Lower leg skin (tissue), 4 donors: ENCODE results near the gene PTPRN. TPM values are rescaled to one million over a fixed set of nuclear protein-coding genes. Genes with fewer than 3 reads are reported as not detected.

Experiments used
- DNase-seq, 2 donors: peaks; one replicate each; pipeline ENCODE4 v3.0.0-alpha.2; 2019; ENCODE audit warnings: low spot score in 2 of 2
- H3K4me3 ChIP-seq: fragments of 200-600 bp; sonication (generic); 2 replicates; pipeline ENCODE4 v1.5.1; 2017; ENCODE audit warnings: mild to moderate bottlenecking, low read depth; ENCODE audit not compliant: poor library complexity, severe bottlenecking
- POLR2A ChIP-seq, 2 donors: fragments of 450-650 bp; IDR thresholded peaks; one replicate each; pipeline ENCODE4 v1.6.1; 2016 to 2017; ENCODE audit warnings: antibody characterized with exemption in 2 of 2, mild to moderate bottlenecking in 1 of 2, moderate library complexity in 1 of 2
- WGBS, 2 donors: methylation state at CpG; one replicate each; pipeline ENCODE4 v1.1.5; 2018; 5-methylcytosine and 5-hydroxymethylcytosine counted together
- intact Hi-C: fragments of 100-400 bp; cut with DNase I; formaldehyde crosslinking; loops from one replicate; pipeline ENCODE4 v1.15.0; 2023; ENCODE audit warnings: low total_unique reads
- total RNA-seq, 4 donors: library from RNA; depleted of rRNA; stranded (reverse); fragments of >200 nt; gene quantifications; one replicate each; pipeline ENCODE4 v1.1.0, GENCODE V29; 2016
- TF ChIP-seq, protein P1 (sequence below), 3 donors: fragments of 450-650 bp; IDR thresholded peaks; one replicate each; pipeline ENCODE4 v1.5.1; 2016; ENCODE audit warnings: antibody characterized with exemption in 3 of 3, mild to moderate bottlenecking in 3 of 3, moderate library complexity in 2 of 3

Gene PTPRN
- total RNA-seq: under 1 TPM in 1 of 4 donors, not detected in 3; 0.23 TPM

DNA sequence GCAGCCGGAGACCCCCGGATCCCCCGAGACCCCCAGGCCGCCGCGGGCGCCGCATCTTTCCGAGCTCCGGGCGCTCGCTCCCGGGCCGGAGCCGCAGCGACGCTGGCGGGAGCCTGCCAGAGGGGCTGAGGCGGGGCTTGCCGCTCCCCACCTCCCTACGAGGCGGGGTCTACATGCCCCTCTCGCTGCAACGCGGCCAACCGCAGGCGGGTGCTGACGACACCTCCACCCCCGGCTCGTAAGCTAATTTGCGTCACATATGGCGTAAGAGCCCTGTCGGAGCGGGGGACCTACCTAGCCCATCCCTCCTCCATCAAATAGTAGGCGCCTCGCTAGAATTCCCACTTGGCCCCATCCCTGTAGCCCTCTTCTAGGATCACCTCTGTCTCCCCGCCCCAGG is at the start of gene PTPRN:
PTPRN (minus strand) TSS at position 124 of the 400 bp plus-strand sequence; CDS start at position 55, 69 bp downstream.
- no peak within 1 kb of the TSS for H3K4me3 ChIP-seq
- DNase-seq: no peak
- WGBS, 2 donors: 1 to 3% methylated on average over 8 to 35 of the region's 37 CpGs
- intact Hi-C loops: no loop called here
- TF ChIP-seq, protein P1, sequence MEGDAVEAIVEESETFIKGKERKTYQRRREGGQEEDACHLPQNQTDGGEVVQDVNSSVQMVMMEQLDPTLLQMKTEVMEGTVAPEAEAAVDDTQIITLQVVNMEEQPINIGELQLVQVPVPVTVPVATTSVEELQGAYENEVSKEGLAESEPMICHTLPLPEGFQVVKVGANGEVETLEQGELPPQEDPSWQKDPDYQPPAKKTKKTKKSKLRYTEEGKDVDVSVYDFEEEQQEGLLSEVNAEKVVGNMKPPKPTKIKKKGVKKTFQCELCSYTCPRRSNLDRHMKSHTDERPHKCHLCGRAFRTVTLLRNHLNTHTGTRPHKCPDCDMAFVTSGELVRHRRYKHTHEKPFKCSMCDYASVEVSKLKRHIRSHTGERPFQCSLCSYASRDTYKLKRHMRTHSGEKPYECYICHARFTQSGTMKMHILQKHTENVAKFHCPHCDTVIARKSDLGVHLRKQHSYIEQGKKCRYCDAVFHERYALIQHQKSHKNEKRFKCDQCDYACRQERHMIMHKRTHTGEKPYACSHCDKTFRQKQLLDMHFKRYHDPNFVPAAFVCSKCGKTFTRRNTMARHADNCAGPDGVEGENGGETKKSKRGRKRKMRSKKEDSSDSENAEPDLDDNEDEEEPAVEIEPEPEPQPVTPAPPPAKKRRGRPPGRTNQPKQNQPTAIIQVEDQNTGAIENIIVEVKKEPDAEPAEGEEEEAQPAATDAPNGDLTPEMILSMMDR (IDR thresholded peaks at IDR 0.05): no peak
- TF ChIP-seq POLR2A (IDR thresholded peaks at IDR 0.05): no peak

- no peak for TF ChIP-seq POLR2A (IDR thresholded peaks at IDR 0.05)
- TF ChIP-seq, protein P1 (IDR thresholded peaks at IDR 0.05): no peak
- no peak for DNase-seq
- intact Hi-C loops: loop anchor here (5.0 kb wide), 1 partner anchor 624 kb away; no protein-coding TSS in a partner anchor
- 3% methylated on average over 47 to 63 of the region's 66 CpGs for WGBS, 2 donors
- H3K4me3 ChIP-seq: no peak overlapping the region
Observed at GRCh38 chr2:219358170-219359075, 49.2 kb upstream of the PTPRN start.

DNA sequence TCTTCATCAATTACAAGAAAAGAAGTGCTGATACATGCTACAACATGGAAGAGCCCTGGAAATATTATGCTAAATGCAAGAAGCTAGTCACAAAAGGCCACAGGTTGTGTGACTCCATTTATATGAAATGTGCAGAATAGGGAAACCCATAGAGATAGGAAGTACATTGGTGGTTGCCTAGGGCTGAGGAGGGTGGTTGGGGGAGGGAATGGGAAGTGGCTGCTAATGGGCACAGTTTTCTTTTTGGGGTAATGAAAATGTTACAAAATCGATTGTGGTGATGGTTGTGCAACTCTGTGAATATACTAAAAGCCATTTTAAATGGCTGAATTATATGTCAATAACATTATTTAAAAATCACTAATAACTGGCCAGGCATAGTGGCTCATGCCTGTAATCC is 47.6 kb upstream of the PTPRN start:
- intact Hi-C loops: loop anchor here (5.0 kb wide), 1 partner anchor 625 kb away; no protein-coding TSS in a partner anchor
- H3K4me3 ChIP-seq: no peak overlapping the region
- 48 to 59% methylated on average over 1 of the region's 1 CpG for WGBS, 2 donors
- no peak for TF ChIP-seq POLR2A (IDR thresholded peaks at IDR 0.05)
- TF ChIP-seq, protein P1 (IDR thresholded peaks at IDR 0.05): no peak
- no peak for DNase-seq

DNA sequence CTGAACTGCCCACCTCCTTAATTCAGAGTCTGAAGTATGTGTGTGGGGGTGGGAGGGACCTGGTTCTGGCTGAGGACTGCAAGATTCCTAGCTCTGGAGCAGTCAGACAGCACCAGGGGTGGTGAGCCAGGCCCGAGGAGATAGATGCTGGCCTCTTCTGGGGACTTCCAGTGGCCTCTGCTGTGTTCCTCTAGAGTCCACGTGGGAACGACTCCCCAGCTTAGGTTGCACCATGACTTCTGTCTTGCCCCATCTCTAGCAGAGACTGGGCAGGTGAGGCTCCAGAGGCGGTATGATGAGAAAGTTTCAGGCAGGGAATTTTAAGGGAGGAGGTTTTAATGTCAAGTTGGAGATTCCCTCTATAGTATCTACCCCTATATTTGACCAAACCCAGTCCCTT is 45.4 kb upstream of the PTPRN start:
- TF ChIP-seq POLR2A (IDR thresholded peaks at IDR 0.05): no peak
- TF ChIP-seq, protein P1 (IDR thresholded peaks at IDR 0.05): no peak
- H3K4me3 ChIP-seq: no peak overlapping the region
- DNase-seq: no peak
- WGBS, 2 donors: 64 to 78% methylated on average over 4 of the region's 4 CpGs
- intact Hi-C loops: no loop called here

DNA sequence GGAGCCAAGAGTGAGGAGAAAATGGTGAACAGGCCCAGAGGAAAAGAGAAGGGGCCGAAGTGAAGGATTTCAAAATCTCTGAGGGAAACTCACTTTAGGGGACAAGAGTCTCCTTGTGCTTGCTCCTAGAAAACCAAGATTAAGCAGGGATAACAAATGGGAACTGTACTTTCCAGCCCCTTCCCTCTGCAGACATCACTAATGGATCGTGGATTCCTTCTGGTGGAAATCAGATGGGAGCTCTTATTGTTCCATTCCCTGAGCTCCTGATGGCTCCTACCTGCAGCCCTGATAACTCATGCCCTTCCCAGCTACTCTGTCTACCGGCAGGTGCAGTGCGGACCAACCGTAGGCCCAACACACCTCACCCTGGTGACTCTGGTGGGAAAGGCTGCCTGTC is 43.9 kb upstream of the PTPRN start:
- WGBS, 2 donors: 75 to 82% methylated on average over 5 of the region's 5 CpGs
- no peak for TF ChIP-seq POLR2A (IDR thresholded peaks at IDR 0.05)
- TF ChIP-seq, protein P1 (IDR thresholded peaks at IDR 0.05): no peak
- no peak for DNase-seq
- H3K4me3 ChIP-seq: no peak overlapping the region
- intact Hi-C loops: no loop called here
